SHP77 (cell line): ENCODE data around the gene NMUR2.

Source experiments
- DNase-seq, 2 experiments: peaks; one replicate each; lab custom pipeline; 2025; lab: John Stamatoyannopoulos, UW

Gene NMUR2

GRCh38 chr5:152369298-152369697, 35.8 kb downstream of the NMUR2 start:
- DNase-seq, result no peak

GRCh38 chr5:152367554-152367953, 37.5 kb downstream of the NMUR2 start:
- DNase-seq, result no peak

GRCh38 chr5:152366716-152367115, 38.4 kb downstream of the NMUR2 start:
- DNase-seq, result no peak

- no peak for DNase-seq
Measured at GRCh38 chr5:152364899-152365298, 40.2 kb downstream of the NMUR2 start.

GRCh38 chr5:152364172-152364571, 40.9 kb downstream of the NMUR2 start:
- DNase-seq, result no peak

- no peak for DNase-seq
Measured at GRCh38 chr5:152358861-152359568, 46.1 kb downstream of the NMUR2 start.

- DNase-seq, result no peak
Measured at GRCh38 chr5:152356506-152356905, 48.6 kb downstream of the NMUR2 start.

GRCh38 chr5:152355061-152355460, 50.0 kb downstream of the NMUR2 start:
- DNase-seq, result no peak

- DNase-seq, result no peak
Measured at GRCh38 chr5:152353001-152353400, 52.1 kb downstream of the NMUR2 start.

GRCh38 chr5:152349683-152350526, 55.2 kb downstream of the NMUR2 start:
- peak; percentile 59 to 70 for DNase-seq
